CD14-positive monocyte (primary cell): ENCODE data around the gene SLC35G2. TPM values are rescaled to one million over a fixed set of nuclear protein-coding genes. Genes with fewer than 3 reads are reported as not detected.
A peak's percentile ranks its signal among the peaks of the same experiment; 100 is the strongest.

Source experiments
- DNase-seq, 3 donors: peaks; one replicate each; pipeline ENCODE4 v3.0.0-alpha.2; 2011 to 2022
- H2AFZ ChIP-seq: 2 replicates; pipeline ENCODE4 v1.6.0; 2012; ENCODE audit warnings: mild to moderate bottlenecking, low read depth, low read length, inconsistent platforms; ENCODE audit not compliant: insufficient read depth, poor library complexity, severe bottlenecking
- H3K27ac ChIP-seq, 2 donors: 1 replicate in 1 of 2; 2 replicates in 1 of 2; pipeline ENCODE4 v1.5.1; 2012 to 2013; ENCODE audit warnings: low read length in 2 of 2, control low read depth in 1 of 2, inconsistent platforms in 1 of 2, low read depth in 1 of 2, mild to moderate bottlenecking in 1 of 2
- H3K27me3 ChIP-seq, 2 donors: one replicate each; pipeline versions ENCODE4 v1.6.0 to v1.6.1; 2011 to 2013; ENCODE audit warnings: low read length in 2 of 2; ENCODE audit not compliant: control insufficient read depth in 2 of 2, insufficient read depth in 2 of 2
- H3K36me3 ChIP-seq, 2 donors: replicated peaks in 1 of 2; 1 replicate in 1 of 2; 2 replicates in 1 of 2; pipeline versions ENCODE4 v1.5.1 to v1.6.1; 2012 to 2013; ENCODE audit warnings: low read length in 2 of 2, control low read depth in 1 of 2, inconsistent platforms in 1 of 2, mild to moderate bottlenecking in 1 of 2; ENCODE audit not compliant: insufficient read depth in 2 of 2, control insufficient read depth in 1 of 2
- H3K4me1 ChIP-seq, 2 donors: 1 replicate in 1 of 2; 2 replicates in 1 of 2; pipeline versions ENCODE4 v1.5.1 to v1.6.1; 2012 to 2013; ENCODE audit warnings: low read length in 2 of 2, control low read depth in 1 of 2, inconsistent platforms in 1 of 2, mild to moderate bottlenecking in 1 of 2, moderate library complexity in 1 of 2; ENCODE audit not compliant: insufficient read depth in 2 of 2, control insufficient read depth in 1 of 2
- H3K4me2 ChIP-seq: replicated peaks from 2 replicates; pipeline ENCODE3; 2012; ENCODE audit warnings: low read length, moderate library complexity, mild to moderate bottlenecking; ENCODE audit not compliant: poor library complexity, severe bottlenecking; ENCODE audit errors: extremely low read depth
- H3K4me3 ChIP-seq, 3 experiments: fragments of 200-600 bp in 1 of 3; sonication (generic) in 1 of 3; replicated peaks in 1 of 3; 1 replicate in 2 of 3; 2 replicates in 1 of 3; pipeline ENCODE4 v1.5.1; 2011 to 2013; ENCODE audit warnings: low read length in 3 of 3, mild to moderate bottlenecking in 3 of 3, control low read depth in 2 of 3, low read depth in 2 of 3, inconsistent platforms in 1 of 3, moderate library complexity in 1 of 3
- H3K79me2 ChIP-seq: 2 replicates; pipeline ENCODE4 v1.6.0; 2012; ENCODE audit warnings: mild to moderate bottlenecking, control low read depth, inconsistent platforms, low read length, moderate library complexity; ENCODE audit not compliant: insufficient read depth
- H3K9ac ChIP-seq: 2 replicates; pipeline ENCODE4 v1.6.0; 2017; ENCODE audit warnings: low read length, mild to moderate bottlenecking; ENCODE audit not compliant: insufficient read depth, poor library complexity, severe bottlenecking
- H3K9me3 ChIP-seq, 2 donors: replicated peaks in 1 of 2; 1 replicate in 1 of 2; 2 replicates in 1 of 2; pipeline versions ENCODE4 v1.5.1 to v1.6.1; 2012 to 2013; ENCODE audit warnings: low read length in 2 of 2, control low read depth in 1 of 2; ENCODE audit not compliant: control insufficient read depth in 1 of 2, insufficient read depth in 1 of 2
- H4K20me1 ChIP-seq: 2 replicates; pipeline ENCODE4 v1.6.0; 2012; ENCODE audit warnings: mild to moderate bottlenecking, low read length, control low read depth, moderate library complexity; ENCODE audit not compliant: insufficient read depth
- H3K27ac Mint-ChIP-seq, 7 donors: one replicate each; pipeline ENCODE4 v1.8.0; 2020; ENCODE audit warnings: mild to moderate bottlenecking in 7 of 7, mixed read lengths in 7 of 7, moderate library complexity in 6 of 7, inconsistent platforms in 2 of 7
- H3K27me3 Mint-ChIP-seq, 3 donors: one replicate each; pipeline ENCODE4 v1.8.0; 2021 to 2022; ENCODE audit warnings: low read depth in 3 of 3, mild to moderate bottlenecking in 3 of 3, mixed read lengths in 3 of 3, moderate library complexity in 3 of 3, inconsistent platforms in 1 of 3
- H3K36me3 Mint-ChIP-seq, 2 donors: one replicate each; pipeline ENCODE4 v1.8.0; 2020; ENCODE audit warnings: mixed read lengths in 2 of 2, inconsistent platforms in 1 of 2, mild to moderate bottlenecking in 1 of 2
- H3K4me1 Mint-ChIP-seq: one replicate; pipeline ENCODE4 v1.8.0; 2020; ENCODE audit warnings: mild to moderate bottlenecking, mixed read lengths
- H3K4me3 Mint-ChIP-seq, 2 donors: one replicate each; pipeline ENCODE4 v1.8.0; 2020; ENCODE audit warnings: mild to moderate bottlenecking in 2 of 2, mixed read lengths in 2 of 2, moderate library complexity in 1 of 2
- H3K9me3 Mint-ChIP-seq, 7 donors: one replicate each; pipeline ENCODE4 v1.8.0; 2020 to 2022; ENCODE audit warnings: mixed read lengths in 7 of 7, mild to moderate bottlenecking in 6 of 7, moderate library complexity in 6 of 7, inconsistent platforms in 2 of 7
- CTCF ChIP-seq: fragments of 200-600 bp; IDR thresholded peaks from one replicate; pipeline ENCODE4 v1.8.0; 2022; ENCODE audit warnings: antibody characterized with exemption, mild to moderate bottlenecking
- WGBS: methylation state at CpG from one replicate; pipeline ENCODE4 v1.1.5; 2013; ENCODE audit warnings: missing lambda C conversion rate; ENCODE audit not compliant: insufficient coverage; 5-methylcytosine and 5-hydroxymethylcytosine counted together
- intact Hi-C, 2 donors: fragments of 100-400 bp; cut with micrococcal nuclease; formaldehyde crosslinking; loops; one replicate each; pipeline versions ENCODE4 v1.15.0 to v1.15.1; 2023
- polyA plus RNA-seq, 3 donors: library from polyadenylated mRNA; depleted of rRNA in 1 of 3; unstranded in 2 of 3; stranded (reverse) in 1 of 3; fragments of 300-500 nt in 2 of 3; fragments of >200 nt in 1 of 3; fragmentation: Illumina TruSeq in 2 of 3; gene quantifications; 1 replicate in 2 of 3; 2 replicates in 1 of 3; pipeline ENCODE4 v1.2.3, GENCODE V29; 2012 to 2021

The SLC35G2 gene
- polyA plus RNA-seq, 3 donors: not detected

- Histone ChIP-seq H3K4me1 (peaks cover 13 to 14% of the 10 kb centered on the region in 2 donors), H2AFZ (no peak overlapping the region), H3K4me3 (no peak overlapping the region), H3K9me3 (no peaks in the 10 kb centered on the region), H3K27me3 (no peaks in the 10 kb centered on the region), H3K79me2 (no peaks in the 10 kb centered on the region), H4K20me1 (no peaks in the 10 kb centered on the region), H3K9ac (no peak overlapping the region), H3K4me2 (no peak overlapping the region), H3K36me3 (no peaks in the 10 kb centered on the region), H3K27ac (no peak overlapping the region)
- no peak for TF ChIP-seq CTCF
- 89% methylated on average over 3 of the region's 4 CpGs for WGBS
- Mint-ChIP-seq H3K4me1 (peaks cover 18% of the 10 kb centered on the region), H3K4me3 (no peak overlapping the region), H3K9me3 (peaks cover 0 to 6% (median 0%) of the 10 kb centered on the region in 7 donors), H3K36me3 (peaks cover 0 to 6% of the 10 kb centered on the region in 2 donors), H3K27me3 (no peaks in the 10 kb centered on the region), H3K27ac (no peak overlapping the region)
- DNase-seq: no peak
- intact Hi-C loops: no loop called here
Measured at GRCh38 chr3:136852180-136852579, 33.3 kb downstream of the SLC35G2 start.

- H3K4me3 Mint-ChIP-seq: no peak overlapping the region
- intact Hi-C loops: no loop called here
- DNase-seq: peak; percentile 26 to 42 (median 32)
- Histone ChIP-seq H3K79me2 (peaks cover 19% of the 10 kb centered on the region), H3K4me1 (peaks cover 41 to 56% of the 10 kb centered on the region in 2 donors), H3K9me3 (no peaks in the 10 kb centered on the region), H3K27me3 (no peaks in the 10 kb centered on the region), H3K27ac (peak overlapping the region in 1 of 2 donors; percentile 2), H3K4me2 (no peak overlapping the region), H3K4me3 (no peak overlapping the region), H4K20me1 (no peaks in the 10 kb centered on the region), H3K36me3 (no peaks in the 10 kb centered on the region), H2AFZ (no peak overlapping the region), H3K9ac (no peak overlapping the region)
- H3K36me3 Mint-ChIP-seq: peaks cover 0 to 2% of the 10 kb centered on the region in 2 donors
- no peak for TF ChIP-seq CTCF
- peaks cover 0 to 6% (median 0%) of the 10 kb centered on the region in 7 donors for H3K9me3 Mint-ChIP-seq
- H3K4me1 Mint-ChIP-seq: peaks cover 56% of the 10 kb centered on the region
- H3K27ac Mint-ChIP-seq: peak overlapping the region; percentile 35 to 87 (median 50)
- H3K27me3 Mint-ChIP-seq: no peaks in the 10 kb centered on the region
Measured at GRCh38 chr3:136856665-136857064, 37.7 kb downstream of the SLC35G2 start.
